ENCODE results near the gene SLC1A4. TPM values are rescaled to one million over a fixed set of nuclear protein-coding genes. Genes with fewer than 3 reads are reported as not detected.

Gene SLC1A4
- total RNA-seq, 4 donors from 2014 or later: 5.9 to 18.7 (median 9.1) TPM

DNA sequence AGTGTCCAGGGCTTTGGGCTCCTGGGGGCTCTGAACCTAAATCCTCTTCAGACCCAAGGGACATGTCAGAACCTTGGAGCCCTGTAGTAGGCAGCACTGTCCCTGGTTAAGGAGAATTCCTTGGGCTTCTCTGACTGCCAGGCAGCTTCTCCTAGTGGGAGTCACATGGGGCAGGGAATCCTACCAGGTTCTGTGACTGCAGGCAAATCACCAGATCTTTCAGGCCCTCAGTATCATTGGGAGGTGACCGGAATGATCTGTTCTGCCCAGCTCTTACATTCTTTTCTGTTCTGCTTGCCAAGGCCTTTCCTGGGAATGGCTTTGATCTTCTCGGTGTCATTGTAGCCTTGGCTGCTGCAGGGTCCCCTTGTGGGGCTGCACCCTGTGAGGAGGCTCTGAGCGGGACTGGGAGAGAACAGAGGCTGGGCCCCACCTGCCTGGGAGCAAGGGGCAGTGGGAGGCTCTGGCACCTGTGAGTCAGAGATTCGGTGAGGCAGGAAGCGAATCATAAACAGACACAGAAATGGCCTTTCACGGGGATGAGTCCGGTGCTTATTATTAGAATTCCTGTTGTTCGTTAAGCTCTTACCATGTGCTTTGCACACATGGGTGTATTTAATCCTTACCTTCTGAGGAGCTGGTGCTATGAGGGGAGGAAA is 81.1 kb downstream of the SLC1A4 start:
- intact Hi-C loops (cut with DNase I; ENCODE audit: low total_unique reads): no loop called here
- peak overlapping the region; percentile 30 to 67 (median 49) for H3K27ac ChIP-seq
- DNase-seq: peak; percentile 64
- TF ChIP-seq POLR2A (IDR thresholded peaks at IDR 0.05) (no peak), POLR2AphosphoS5 (IDR thresholded peaks at IDR 0.05) (peak in 1 of 3 donors; percentile 37), EP300 (IDR thresholded peaks at IDR 0.05; ENCODE audit: low read depth) (no peak)
- TF ChIP-seq, protein P1, sequence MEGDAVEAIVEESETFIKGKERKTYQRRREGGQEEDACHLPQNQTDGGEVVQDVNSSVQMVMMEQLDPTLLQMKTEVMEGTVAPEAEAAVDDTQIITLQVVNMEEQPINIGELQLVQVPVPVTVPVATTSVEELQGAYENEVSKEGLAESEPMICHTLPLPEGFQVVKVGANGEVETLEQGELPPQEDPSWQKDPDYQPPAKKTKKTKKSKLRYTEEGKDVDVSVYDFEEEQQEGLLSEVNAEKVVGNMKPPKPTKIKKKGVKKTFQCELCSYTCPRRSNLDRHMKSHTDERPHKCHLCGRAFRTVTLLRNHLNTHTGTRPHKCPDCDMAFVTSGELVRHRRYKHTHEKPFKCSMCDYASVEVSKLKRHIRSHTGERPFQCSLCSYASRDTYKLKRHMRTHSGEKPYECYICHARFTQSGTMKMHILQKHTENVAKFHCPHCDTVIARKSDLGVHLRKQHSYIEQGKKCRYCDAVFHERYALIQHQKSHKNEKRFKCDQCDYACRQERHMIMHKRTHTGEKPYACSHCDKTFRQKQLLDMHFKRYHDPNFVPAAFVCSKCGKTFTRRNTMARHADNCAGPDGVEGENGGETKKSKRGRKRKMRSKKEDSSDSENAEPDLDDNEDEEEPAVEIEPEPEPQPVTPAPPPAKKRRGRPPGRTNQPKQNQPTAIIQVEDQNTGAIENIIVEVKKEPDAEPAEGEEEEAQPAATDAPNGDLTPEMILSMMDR (IDR thresholded peaks at IDR 0.05): peak in 4 of 5 experiments; percentile 19 to 42 (median 24)
- H3K27me3 ChIP-seq: no peaks in the 10 kb centered on the region
- 38% methylated on average over 8 of the region's 8 CpGs; no CpG with 5 or more reads in 1 of the 2 donors for WGBS, 2 donors (ENCODE audit: low coverage in 1 of 2)
- no peaks in the 10 kb centered on the region for H3K9me3 ChIP-seq
- H3K36me3 ChIP-seq: peaks cover 0 to 4% (median 0%) of the 10 kb centered on the region in 4 donors
- H3K4me3 ChIP-seq: no peak overlapping the region
- peaks cover 16 to 48% (median 22%) of the 10 kb centered on the region in 4 donors for H3K4me1 ChIP-seq
- in situ Hi-C loops (cut with MboI; ENCODE audit: low pct_ligation_motif_present in 1 of 4, low pct_unique_long_range_greater_than_20kb in 1 of 4, low sequenced_read_pairs in 3 of 4): loop anchor here in 3 of 4 donors (25.0 kb wide), 2 partner anchors 117 to 492 kb away; no protein-coding TSS in a partner anchor

DNA sequence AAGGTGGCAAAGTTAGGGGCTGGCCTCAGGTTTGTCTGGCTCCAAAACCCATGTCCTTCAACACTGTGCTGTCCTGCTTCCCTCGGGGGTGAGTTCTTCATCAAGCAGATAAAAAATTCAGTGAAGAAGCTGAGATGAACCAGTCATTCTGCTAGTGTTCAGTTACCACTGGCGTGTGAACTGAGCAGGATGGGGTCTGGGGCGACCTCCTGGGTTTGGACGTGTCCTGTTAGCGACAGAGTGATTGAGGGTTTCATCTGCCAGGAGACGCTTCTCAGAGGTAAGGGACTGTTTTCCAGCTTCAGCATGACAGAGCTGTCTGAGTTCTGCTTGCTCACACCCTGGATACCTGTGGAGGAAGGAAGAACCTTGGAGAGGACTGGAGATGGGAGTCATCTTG is 81.7 kb downstream of the SLC1A4 start:
- peaks cover 22 to 49% (median 24%) of the 10 kb centered on the region in 4 donors for H3K4me1 ChIP-seq
- TF ChIP-seq EP300 (IDR thresholded peaks at IDR 0.05; ENCODE audit: low read depth) (no peak), POLR2AphosphoS5 (IDR thresholded peaks at IDR 0.05) (no peak), POLR2A (IDR thresholded peaks at IDR 0.05) (no peak)
- TF ChIP-seq, protein P1 (IDR thresholded peaks at IDR 0.05): no peak
- in situ Hi-C loops (cut with MboI; ENCODE audit: low pct_ligation_motif_present in 1 of 4, low pct_unique_long_range_greater_than_20kb in 1 of 4, low sequenced_read_pairs in 3 of 4): loop anchor here in 3 of 4 donors (25.0 kb wide), 2 partner anchors 116 to 491 kb away; no protein-coding TSS in a partner anchor
- H3K9me3 ChIP-seq: no peaks in the 10 kb centered on the region
- WGBS, 2 donors (ENCODE audit: low coverage in 1 of 2): 83% methylated on average over 6 of the region's 6 CpGs; no CpG with 5 or more reads in 1 of the 2 donors
- H3K27ac ChIP-seq: peak overlapping the region; percentile 30 to 67 (median 49)
- no peak overlapping the region for H3K4me3 ChIP-seq
- intact Hi-C loops (cut with DNase I; ENCODE audit: low total_unique reads): no loop called here
- peaks cover 0 to 4% (median 0%) of the 10 kb centered on the region in 4 donors for H3K36me3 ChIP-seq
- no peak for DNase-seq
- no peaks in the 10 kb centered on the region for H3K27me3 ChIP-seq

DNA sequence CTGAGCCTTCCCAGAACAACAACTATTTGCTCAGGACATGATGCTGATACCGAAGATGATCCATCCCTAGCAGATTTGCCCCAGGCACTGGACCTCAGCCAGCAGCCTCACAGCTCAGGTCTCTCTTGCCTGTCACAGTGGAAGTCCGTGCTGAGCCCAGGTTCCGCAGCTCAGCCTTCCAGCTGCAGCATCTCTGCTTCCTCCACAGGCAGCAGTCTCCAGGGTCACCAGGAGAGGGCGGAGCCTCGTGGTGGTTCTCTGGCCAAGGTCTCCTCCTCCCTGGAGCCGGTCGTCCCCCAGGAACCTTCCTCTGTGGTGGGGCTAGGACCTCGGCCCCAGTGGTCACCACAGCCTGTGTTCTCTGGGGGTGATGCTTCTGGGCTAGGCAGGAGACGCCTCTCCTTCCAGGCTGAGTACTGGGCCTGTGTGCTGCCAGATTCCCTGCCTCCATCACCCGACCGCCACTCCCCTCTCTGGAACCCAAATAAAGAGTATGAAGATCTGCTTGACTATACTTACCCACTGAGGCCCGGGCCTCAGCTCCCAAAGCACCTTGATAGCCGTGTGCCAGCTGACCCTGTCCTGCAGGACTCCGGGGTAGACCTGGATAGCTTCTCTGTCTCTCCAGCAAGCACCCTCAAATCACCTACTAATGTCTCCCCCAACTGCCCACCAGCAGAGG is 82.4 kb downstream of the SLC1A4 start:
- Histone ChIP-seq H3K27ac (peak overlapping the region in 1 of 4 donors; percentile 54), H3K36me3 (peaks cover 0 to 4% (median 0%) of the 10 kb centered on the region in 4 donors), H3K4me3 (no peak overlapping the region), H3K9me3 (no peaks in the 10 kb centered on the region), H3K4me1 (peaks cover 30 to 53% (median 32%) of the 10 kb centered on the region in 4 donors), H3K27me3 (no peaks in the 10 kb centered on the region)
- in situ Hi-C loops (cut with MboI; ENCODE audit: low pct_ligation_motif_present in 1 of 4, low pct_unique_long_range_greater_than_20kb in 1 of 4, low sequenced_read_pairs in 3 of 4) (loop anchor here in 3 of 4 donors (25.0 kb wide), 2 partner anchors 116 to 491 kb away; no protein-coding TSS in a partner anchor), intact Hi-C loops (cut with DNase I; ENCODE audit: low total_unique reads) (no loop called here)
- WGBS, 2 donors (ENCODE audit: low coverage in 1 of 2): 82% methylated on average over 14 of the region's 14 CpGs; no CpG with 5 or more reads in 1 of the 2 donors
- TF ChIP-seq, protein P1 (IDR thresholded peaks at IDR 0.05): peak in 3 of 5 experiments; percentile 11 to 29 (median 13)
- no peak for TF ChIP-seq POLR2AphosphoS5 (IDR thresholded peaks at IDR 0.05)
- DNase-seq: no peak

Measured in transverse colon (tissue), 4 donors.